Omental fat pad (tissue), 4 donors: Measurements from ENCODE around the gene MACC1. TPM values are rescaled to one million over a fixed set of nuclear protein-coding genes. Genes with fewer than 3 reads are reported as not detected.
"Not testable (repeated sequence)": the region's sequence is repeated elsewhere in the genome, so short reads cannot be mapped to it uniquely, and the experiment has no call there.

Experiments used
- ATAC-seq: fragments of 150-250 bp; one replicate; pipeline ENCODE4 v1.9.1; 2016; ENCODE audit warnings: mild to moderate bottlenecking, moderate library complexity; ENCODE audit not compliant: low FRiP score
- DNase-seq: peaks from one replicate; pipeline ENCODE4 v3.0.0-alpha.2; 2019; ENCODE audit warnings: low spot score
- CTCF ChIP-seq, 3 donors: fragments of 450-650 bp; IDR thresholded peaks; one replicate each; pipeline ENCODE4 v1.5.1; 2016 to 2017; ENCODE audit warnings: antibody characterized with exemption in 3 of 3, mild to moderate bottlenecking in 3 of 3, moderate library complexity in 2 of 3
- total RNA-seq, 4 donors: library from RNA; depleted of rRNA; stranded (reverse); fragments of >200 nt; gene quantifications; one replicate each; pipeline ENCODE4 v1.1.0, GENCODE V29; 2016

Gene MACC1
- total RNA-seq, 4 donors from 2014 or later: 0.46 to 5.8 (median 3.2) TPM

GRCh38 chr7:20136647-20137046 is 80.5 kb downstream of the MACC1 start:
- no peak for ATAC-seq
- no peak for DNase-seq
- TF ChIP-seq CTCF (IDR thresholded peaks at IDR 0.05): no peak

DNA sequence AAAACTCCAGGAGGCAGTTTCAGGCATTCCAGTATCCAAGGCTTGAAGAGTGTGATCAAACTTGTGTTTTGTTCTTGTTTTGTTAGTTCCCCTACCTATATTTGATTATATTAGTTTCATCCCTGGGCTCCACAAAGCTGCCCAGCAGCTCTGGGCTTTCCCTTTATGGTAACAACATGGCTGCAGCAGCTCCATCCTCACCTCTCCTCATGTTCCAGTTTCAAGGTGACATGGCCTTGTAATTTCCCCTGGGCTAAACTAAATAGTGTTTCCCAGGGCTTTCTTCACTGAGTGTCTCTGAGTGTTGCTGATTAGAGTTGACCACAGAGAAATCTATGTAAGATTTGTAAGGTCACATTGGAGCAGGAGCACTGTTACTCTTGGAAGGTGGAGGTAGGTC is 83.4 kb downstream of the MACC1 start:
- no peak for DNase-seq
- no peak for TF ChIP-seq CTCF (IDR thresholded peaks at IDR 0.05)
- no peak for ATAC-seq

DNA sequence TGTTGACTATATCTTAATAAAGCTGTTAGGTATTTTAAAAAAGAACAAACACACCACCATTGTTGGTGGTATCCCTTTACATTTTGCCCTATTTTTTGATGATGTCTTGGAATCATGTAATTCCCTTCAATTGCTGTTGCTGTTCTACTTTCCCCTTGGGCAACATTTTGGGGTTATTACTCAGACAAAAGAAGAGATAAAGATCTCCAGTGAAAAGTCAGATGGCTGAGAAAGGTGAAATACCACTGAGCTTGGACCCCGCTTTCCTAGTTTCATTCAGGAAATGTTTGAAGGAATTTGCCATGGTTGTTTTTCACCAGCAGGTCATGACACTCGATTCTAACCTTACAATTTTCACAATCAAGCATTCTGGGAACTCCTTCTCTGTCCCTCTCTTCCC is 84.6 kb downstream of the MACC1 start:
- DNase-seq: no peak
- ATAC-seq: no peak

DNA sequence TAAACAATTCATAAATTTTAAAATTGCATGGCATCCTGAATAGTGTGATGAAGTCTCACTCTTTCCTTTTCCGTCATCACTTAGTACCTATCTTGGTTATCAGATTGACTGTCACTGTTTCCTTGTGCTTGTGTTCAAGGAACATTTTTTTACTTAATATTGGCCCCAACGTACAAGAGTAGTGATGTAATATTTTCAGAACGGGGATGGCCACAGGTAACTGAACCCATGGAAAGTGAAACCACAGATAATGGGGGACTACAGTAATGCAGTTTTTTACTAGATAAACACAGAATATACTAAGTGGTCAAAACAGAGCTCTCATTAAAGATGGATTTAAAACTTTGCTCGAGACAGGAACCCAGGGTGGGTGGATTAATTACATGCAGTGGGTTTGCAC is 85.4 kb downstream of the MACC1 start:
- DNase-seq (no peak), ATAC-seq (no peak)
- TF ChIP-seq CTCF (IDR thresholded peaks at IDR 0.05): no peak

More for the DNA sequence above, 84.6 kb downstream of the MACC1 start:
- no peak for TF ChIP-seq CTCF (IDR thresholded peaks at IDR 0.05)

- DNase-seq: no peak
- TF ChIP-seq CTCF (IDR thresholded peaks at IDR 0.05): no peak
- ATAC-seq: no peak
Observed at GRCh38 chr7:20129920-20130319, 87.3 kb downstream of the MACC1 start.

GRCh38 chr7:20128001-20128400 is 89.2 kb downstream of the MACC1 start:
- ATAC-seq: no peak
- no peak for TF ChIP-seq CTCF (IDR thresholded peaks at IDR 0.05)
- DNase-seq: no peak

GRCh38 chr7:20126060-20126459 is 91.1 kb downstream of the MACC1 start:
- DNase-seq, ATAC-seq: not testable (repeated sequence)

DNA sequence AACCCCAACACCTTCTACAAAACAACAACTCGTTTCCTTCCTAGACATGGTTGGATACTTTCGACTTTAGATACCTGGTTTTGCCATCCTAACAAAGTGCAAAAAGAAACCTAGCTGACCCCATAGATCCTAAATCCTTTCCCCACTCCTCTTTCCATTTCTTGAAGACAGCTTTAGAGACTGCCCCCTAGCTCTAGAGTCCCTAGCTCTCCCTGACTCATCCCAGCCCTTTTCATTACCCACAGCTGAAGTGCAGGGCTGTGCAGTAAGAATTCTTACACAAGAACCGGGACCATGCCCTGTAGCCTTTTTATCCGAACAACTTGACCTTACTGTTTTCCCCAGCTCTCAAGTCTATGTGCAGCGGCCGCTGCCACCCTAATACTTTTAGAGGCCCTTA is 93.1 kb downstream of the MACC1 start:
- ATAC-seq, DNase-seq: not testable (repeated sequence)

DNA sequence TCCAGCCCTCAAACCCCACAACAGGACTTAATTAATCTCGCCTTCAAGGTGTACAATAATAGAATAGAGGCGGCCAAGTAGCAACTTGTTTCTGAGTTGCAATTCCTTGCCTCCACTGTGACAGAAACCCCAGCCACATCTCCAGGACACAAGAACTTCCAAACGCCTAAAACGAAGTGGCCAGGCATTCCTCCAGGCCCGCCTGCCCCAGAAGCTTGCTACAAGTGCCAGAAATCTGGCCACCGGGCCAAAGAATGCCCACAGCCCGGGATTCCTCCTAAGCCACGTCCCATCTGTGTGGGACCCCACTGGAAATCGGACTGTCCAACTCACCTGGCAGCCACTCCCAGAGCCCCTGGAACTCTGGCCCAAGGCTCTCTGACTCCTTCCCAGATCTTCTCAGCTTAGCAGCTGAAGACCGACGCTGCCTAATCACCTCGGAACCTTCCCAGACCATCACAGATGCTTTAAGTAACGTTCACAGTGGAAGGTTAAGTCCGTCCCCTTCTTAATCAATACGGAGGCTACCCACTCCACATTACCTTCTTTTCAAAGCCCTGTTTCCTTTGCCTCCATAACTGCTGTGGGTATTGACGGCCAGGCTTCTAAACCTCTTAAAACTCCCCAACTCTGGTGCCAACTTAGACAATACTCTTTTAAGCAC is 94.4 kb downstream of the MACC1 start:
- not testable (repeated sequence) for DNase-seq, ATAC-seq
